Neural crest cell (in vitro differentiated cells): ENCODE data around the gene LCN10. TPM values are rescaled to one million over a fixed set of nuclear protein-coding genes. Genes with fewer than 3 reads are reported as not detected.

ENCODE experiments used
- DNase-seq: peaks from one replicate; pipeline ENCODE4 v3.0.0; 2021; ENCODE audit warnings: low read depth, mixed read lengths, low spot score
- H3K27ac Mint-ChIP-seq: one replicate; pipeline ENCODE4 v1.8.0; 2021; ENCODE audit warnings: mild to moderate bottlenecking, mixed read lengths; ENCODE audit not compliant: unreplicated experiment
- H3K27me3 Mint-ChIP-seq: 2 replicates; pipeline ENCODE4 v1.8.0; 2021; ENCODE audit warnings: low read depth, mild to moderate bottlenecking, mixed read lengths
- H3K36me3 Mint-ChIP-seq: 2 replicates; pipeline ENCODE4 v1.8.0; 2021; ENCODE audit warnings: low read depth, mild to moderate bottlenecking, mixed read lengths
- H3K4me1 Mint-ChIP-seq: 2 replicates; pipeline ENCODE4 v1.8.0; 2021; ENCODE audit warnings: mixed read lengths
- H3K4me3 Mint-ChIP-seq: one replicate; pipeline ENCODE4 v1.8.0; 2021; ENCODE audit warnings: mild to moderate bottlenecking, mixed read lengths
- H3K9me3 Mint-ChIP-seq: 2 replicates; pipeline ENCODE4 v1.8.0; 2021; ENCODE audit warnings: mixed read lengths
- microRNA-seq: library from miRNA; unstranded; fragments of <30 nt; microRNA quantifications from one replicate; pipeline ENCODE4, GENCODE V29; 2020
- total RNA-seq: library from RNA; stranded (reverse); gene quantifications from 2 replicates; pipeline ENCODE4 v1.2.1, GENCODE V29; 2021
- TF ChIP-seq, protein P1 (sequence below): fragments of 200-600 bp; sonication (generic); conservative IDR thresholded peaks from 2 replicates; pipeline ENCODE4 v1.5.0; 2021; ENCODE audit warnings: antibody characterized with exemption, mild to moderate bottlenecking

LCN10 gene
- total RNA-seq, 1 donor from 2014 or later: not detected

DNA sequence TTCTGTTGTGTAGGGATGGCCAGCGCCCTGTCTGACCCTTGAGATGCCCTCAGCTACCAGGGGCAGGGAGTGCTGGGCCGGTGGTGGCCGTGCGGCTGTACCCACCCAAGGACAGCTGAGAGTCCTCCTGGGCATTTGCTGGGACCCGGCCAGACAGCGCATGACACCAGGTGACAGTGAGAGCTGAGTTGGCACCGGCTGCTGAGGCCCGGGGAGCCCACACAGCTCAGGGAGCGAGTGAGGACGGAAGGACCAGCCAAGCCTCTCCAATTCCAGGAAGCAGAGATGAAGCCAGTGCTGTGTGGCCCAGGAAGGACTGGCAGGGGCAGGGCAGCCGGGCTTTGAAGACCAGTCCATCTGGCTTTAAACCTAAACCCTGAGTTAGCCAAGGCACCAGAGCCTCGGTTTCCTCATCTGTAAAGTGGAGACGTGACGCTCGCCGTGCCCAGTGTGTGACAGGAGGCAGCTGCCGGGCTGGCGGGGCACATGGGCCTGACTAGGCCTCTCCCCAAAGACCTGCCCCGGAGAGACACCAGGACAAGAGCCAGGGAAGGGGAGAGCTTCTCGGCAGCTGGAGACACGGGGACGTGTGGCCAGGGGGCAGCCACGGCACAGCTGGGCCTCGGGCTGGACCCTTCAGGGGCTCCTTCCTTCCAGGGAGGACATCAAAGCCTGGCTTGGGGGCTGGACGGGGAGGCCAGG, 52.5 kb downstream of the LCN10 start:
- H3K27me3 Mint-ChIP-seq: peaks cover 26% of the 10 kb centered on the region
- DNase-seq: no peak
- TF ChIP-seq, protein P1, sequence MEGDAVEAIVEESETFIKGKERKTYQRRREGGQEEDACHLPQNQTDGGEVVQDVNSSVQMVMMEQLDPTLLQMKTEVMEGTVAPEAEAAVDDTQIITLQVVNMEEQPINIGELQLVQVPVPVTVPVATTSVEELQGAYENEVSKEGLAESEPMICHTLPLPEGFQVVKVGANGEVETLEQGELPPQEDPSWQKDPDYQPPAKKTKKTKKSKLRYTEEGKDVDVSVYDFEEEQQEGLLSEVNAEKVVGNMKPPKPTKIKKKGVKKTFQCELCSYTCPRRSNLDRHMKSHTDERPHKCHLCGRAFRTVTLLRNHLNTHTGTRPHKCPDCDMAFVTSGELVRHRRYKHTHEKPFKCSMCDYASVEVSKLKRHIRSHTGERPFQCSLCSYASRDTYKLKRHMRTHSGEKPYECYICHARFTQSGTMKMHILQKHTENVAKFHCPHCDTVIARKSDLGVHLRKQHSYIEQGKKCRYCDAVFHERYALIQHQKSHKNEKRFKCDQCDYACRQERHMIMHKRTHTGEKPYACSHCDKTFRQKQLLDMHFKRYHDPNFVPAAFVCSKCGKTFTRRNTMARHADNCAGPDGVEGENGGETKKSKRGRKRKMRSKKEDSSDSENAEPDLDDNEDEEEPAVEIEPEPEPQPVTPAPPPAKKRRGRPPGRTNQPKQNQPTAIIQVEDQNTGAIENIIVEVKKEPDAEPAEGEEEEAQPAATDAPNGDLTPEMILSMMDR: no peak
- peaks cover 7% of the 10 kb centered on the region for H3K4me1 Mint-ChIP-seq
- no peak overlapping the region for H3K27ac Mint-ChIP-seq
- no peaks in the 10 kb centered on the region for H3K9me3 Mint-ChIP-seq
- no peaks in the 10 kb centered on the region for H3K36me3 Mint-ChIP-seq
- H3K4me3 Mint-ChIP-seq: no peak overlapping the region

DNA sequence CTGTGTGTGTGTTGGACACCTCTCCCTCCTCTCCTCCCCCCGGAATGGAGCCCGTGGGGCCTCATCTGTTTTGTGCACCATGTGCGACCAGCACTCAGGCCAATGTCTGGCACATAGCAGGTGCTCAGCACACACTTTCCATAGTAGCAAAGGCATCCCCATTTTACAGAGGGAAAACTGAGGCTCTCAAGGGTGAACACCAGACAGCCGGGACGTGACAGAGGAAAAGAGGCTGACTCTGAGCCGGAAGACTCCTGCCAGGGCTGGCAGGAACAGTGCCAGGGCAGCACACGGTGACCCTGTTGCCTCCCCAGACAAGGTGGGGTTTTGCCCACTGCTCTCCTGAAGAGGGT, 53.7 kb downstream of the LCN10 start:
- peaks cover 7% of the 10 kb centered on the region for H3K4me1 Mint-ChIP-seq
- peak overlapping the region; percentile 62 for H3K4me3 Mint-ChIP-seq
- TF ChIP-seq, protein P1: no peak
- no peak for DNase-seq
- no peaks in the 10 kb centered on the region for H3K36me3 Mint-ChIP-seq
- no peaks in the 10 kb centered on the region for H3K9me3 Mint-ChIP-seq
- peak overlapping the region; percentile 43 for H3K27ac Mint-ChIP-seq
- peaks cover 26% of the 10 kb centered on the region for H3K27me3 Mint-ChIP-seq

DNA sequence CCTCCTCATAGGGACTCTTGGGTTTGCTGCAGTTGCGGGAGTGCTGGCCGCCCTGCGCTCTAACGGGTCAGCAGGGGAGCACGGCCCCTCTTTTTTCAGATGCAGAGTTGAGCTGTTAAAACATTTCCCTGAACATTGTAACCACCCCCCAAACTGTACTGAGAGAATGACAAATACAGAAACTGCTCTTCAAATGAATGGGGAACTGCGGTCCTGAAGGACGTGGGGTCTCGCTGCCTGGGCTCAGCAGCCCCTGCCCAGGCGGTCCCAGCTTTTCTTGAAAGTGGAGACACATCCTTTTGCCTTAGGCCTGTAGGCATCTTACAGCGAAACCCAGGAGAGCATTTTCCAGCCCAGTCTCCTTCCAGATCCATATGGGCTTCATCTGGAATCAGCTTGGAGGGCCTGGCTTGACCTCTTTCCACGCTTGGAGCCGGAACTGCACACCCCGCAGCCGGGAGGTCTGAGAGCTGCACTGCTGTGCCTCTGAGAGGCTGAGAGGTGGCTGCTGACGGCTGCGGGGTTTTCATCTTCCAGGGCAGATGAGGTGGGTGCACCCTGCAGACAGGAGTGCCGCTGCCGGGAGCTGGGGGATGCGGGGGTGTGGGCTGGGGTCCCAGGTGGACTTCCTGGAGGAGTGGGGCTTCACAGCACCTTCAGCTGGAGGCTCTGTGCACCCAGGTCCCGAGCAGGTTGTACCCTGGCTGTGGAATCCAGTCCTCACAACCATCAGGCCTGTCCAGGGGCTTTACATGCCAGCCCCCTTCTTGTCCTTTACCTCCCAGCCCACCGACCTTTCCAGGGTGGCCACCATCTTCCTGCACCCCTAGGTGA, 54.2 kb downstream of the LCN10 start:
- no peaks in the 10 kb centered on the region for H3K36me3 Mint-ChIP-seq
- no peak overlapping the region for H3K27ac Mint-ChIP-seq
- peaks cover 7% of the 10 kb centered on the region for H3K4me1 Mint-ChIP-seq
- H3K4me3 Mint-ChIP-seq: peak overlapping the region; percentile 65
- H3K9me3 Mint-ChIP-seq: no peaks in the 10 kb centered on the region
- no peak for DNase-seq
- peaks cover 26% of the 10 kb centered on the region for H3K27me3 Mint-ChIP-seq
- TF ChIP-seq, protein P1: no peak

Small RNA genes within 50 kb of the gene (microRNA-seq; reads per million reads assigned to microRNA genes)
- gene MIR6722: not detected

Other genes starting within 250 kb of the LCN10 start
- 99.0 and 99.7 TPM in 2 replicates for gene NOTCH1, start 196.9 kb downstream of the LCN10 start, total RNA-seq
- gene EGFL7, start 80.0 kb downstream of the LCN10 start, total RNA-seq: 14.1 and 16.8 TPM in 2 replicates
- gene AGPAT2, start 55.5 kb downstream of the LCN10 start, total RNA-seq: 18.4 and 19.0 TPM in 2 replicates
- 46.3 and 49.2 TPM in 2 replicates for gene DIPK1B, start 30.4 kb downstream of the LCN10 start, total RNA-seq
- not detected in 2 replicates for gene LCN6, start 5.6 kb upstream of the LCN10 start, total RNA-seq
- gene LCN8, start 15.3 kb upstream of the LCN10 start, total RNA-seq: not detected in 2 replicates
- not detected in 2 replicates for gene LCN15, start 21.6 kb upstream of the LCN10 start, total RNA-seq
- gene TMEM141, start 48.4 kb upstream of the LCN10 start, total RNA-seq: 27.8 and 31.0 TPM in 2 replicates
- 0.93 and 1.4 TPM in 2 replicates for gene CCDC183, start 53.4 kb upstream of the LCN10 start, total RNA-seq
- 191 and 198 TPM in 2 replicates for gene RABL6, start 65.0 kb upstream of the LCN10 start, total RNA-seq
- gene AJM1, start 99.5 kb upstream of the LCN10 start, total RNA-seq: 2.8 and 3.3 TPM in 2 replicates
- gene PHPT1, start 106.5 kb upstream of the LCN10 start, total RNA-seq: 170 and 175 TPM in 2 replicates
- gene MAMDC4, start 109.4 kb upstream of the LCN10 start, total RNA-seq: 19.3 and 20.6 TPM in 2 replicates
- 338 and 339 TPM in 2 replicates for gene EDF1, start 123.4 kb upstream of the LCN10 start, total RNA-seq
- 30.1 and 34.4 TPM in 2 replicates for gene TRAF2, start 143.6 kb upstream of the LCN10 start, total RNA-seq
- 81.2 and 83.9 TPM in 2 replicates for gene FBXW5, start 201.8 kb upstream of the LCN10 start, total RNA-seq
- gene C8G, start 202.3 kb upstream of the LCN10 start, total RNA-seq: 0.59 and 0.98 TPM in 2 replicates
- 0.50 and 1.1 TPM in 2 replicates for gene LCN12, start 209.3 kb upstream of the LCN10 start, total RNA-seq
- gene PTGDS, start 234.6 kb upstream of the LCN10 start, total RNA-seq: not detected in 2 replicates
- not detected in 2 replicates for gene LCNL1, start 240.1 kb upstream of the LCN10 start, total RNA-seq
- 82.6 and 84.9 TPM in 2 replicates for gene PAXX, start 249.5 kb upstream of the LCN10 start, total RNA-seq